GM12874 (cell line): ENCODE measurements around the gene SF3A2.

Experiments
- CTCF ChIP-seq: IDR thresholded peaks from 2 replicates; pipeline ENCODE4 v1.5.1; 2011; ENCODE audit warnings: low read depth, mild to moderate bottlenecking, control low read depth, low read length, moderate library complexity; ENCODE audit not compliant: insufficient read depth

Gene SF3A2

DNA sequence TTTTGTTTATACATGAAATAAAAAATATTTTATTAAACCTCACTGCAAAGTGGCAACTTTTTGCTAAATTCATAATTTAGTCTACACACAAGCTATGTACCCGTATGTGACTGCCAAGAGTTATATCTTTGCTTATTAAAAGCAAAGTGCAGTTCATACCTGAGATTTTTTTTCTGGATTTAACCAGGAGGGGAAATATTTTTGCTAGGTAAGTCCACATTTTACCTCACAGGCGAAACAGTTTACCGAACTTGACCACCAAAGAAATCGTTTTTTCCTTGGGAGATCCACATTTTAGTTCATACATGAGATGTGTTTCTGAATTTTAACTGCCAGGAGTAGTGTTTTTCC, 31.8 kb downstream of the SF3A2 start:
- no peak for TF ChIP-seq CTCF

DNA sequence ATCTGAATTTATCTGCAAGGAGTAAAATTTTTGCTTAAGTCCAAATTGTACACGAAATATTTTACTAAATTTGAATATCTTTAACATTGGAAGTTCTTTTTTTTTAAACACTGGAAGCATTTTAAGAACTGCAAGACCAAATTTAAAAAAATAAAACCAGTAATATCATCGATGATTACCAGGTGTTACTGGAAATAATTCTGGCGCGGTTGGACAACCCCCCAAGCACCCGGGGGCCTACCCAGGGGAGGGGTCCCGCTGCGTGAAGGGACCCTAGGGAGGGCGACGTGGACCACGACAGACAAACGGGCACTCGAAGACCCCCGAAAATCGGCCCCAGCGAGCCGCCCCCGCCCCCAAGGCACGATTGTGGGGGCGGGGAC, 32.2 kb downstream of the SF3A2 start:
- TF ChIP-seq CTCF, result no peak

DNA sequence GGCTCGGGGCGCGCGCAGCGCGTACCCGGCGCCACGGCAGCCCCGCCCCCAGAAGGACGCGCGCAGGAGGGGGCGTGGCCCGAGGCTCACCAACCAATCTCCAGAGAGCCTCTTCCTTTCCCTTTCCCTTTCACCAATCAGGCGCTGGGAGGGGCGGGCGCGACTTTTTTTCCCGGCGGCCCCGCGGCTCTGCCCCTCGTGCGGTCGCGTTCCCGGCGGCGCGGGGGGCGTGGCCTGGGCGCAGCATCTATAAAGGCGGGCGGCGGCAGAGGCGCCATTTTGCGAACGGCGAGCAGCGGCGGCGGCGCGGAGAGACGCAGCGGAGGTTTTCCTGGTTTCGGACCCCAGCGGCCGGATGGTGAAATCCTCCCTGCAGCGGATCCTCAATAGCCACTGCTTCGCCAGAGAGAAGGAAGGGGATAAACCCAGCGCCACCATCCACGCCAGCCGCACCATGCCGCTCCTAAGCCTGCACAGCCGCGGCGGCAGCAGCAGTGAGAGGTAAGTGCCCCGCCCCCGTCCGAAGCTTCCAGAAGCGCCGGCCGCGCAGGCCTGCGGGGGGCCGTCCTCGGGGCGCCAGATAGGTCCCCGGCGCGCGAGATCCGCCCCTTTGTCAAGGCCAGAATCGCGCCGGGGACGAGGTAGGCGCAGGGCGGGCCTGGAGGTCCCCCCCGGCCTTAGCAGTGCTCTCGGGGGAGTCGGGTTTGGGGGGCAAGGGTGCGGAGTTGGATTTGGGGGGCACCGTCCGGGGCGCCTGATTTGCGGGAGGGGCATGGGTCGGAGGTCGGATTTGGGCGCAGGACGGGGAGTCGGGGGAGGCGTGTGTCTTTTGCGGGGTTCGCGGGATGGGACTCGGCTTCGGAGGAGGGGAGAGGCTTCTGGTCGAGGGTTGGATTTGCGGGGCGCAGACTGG, 32.9 kb downstream of the SF3A2 start:
- 0 out of 2 replicates have a peak, but pooled peaks have one; percentile 9 for TF ChIP-seq CTCF

DNA sequence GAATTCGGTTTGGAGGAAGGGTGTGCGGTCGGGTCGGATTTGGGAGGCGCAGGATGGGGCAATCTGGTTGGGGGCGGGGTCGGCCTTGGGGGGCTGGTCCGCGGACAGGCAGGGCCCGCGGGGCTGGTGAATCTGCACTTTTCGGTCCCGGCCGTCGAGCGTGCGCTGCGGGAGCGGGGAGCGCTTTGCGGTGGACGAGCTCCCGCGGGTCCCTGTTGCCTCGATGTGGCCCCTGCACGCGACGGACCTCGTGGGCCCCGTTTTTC, 33.5 kb downstream of the SF3A2 start:
- TF ChIP-seq CTCF, result no peak

DNA sequence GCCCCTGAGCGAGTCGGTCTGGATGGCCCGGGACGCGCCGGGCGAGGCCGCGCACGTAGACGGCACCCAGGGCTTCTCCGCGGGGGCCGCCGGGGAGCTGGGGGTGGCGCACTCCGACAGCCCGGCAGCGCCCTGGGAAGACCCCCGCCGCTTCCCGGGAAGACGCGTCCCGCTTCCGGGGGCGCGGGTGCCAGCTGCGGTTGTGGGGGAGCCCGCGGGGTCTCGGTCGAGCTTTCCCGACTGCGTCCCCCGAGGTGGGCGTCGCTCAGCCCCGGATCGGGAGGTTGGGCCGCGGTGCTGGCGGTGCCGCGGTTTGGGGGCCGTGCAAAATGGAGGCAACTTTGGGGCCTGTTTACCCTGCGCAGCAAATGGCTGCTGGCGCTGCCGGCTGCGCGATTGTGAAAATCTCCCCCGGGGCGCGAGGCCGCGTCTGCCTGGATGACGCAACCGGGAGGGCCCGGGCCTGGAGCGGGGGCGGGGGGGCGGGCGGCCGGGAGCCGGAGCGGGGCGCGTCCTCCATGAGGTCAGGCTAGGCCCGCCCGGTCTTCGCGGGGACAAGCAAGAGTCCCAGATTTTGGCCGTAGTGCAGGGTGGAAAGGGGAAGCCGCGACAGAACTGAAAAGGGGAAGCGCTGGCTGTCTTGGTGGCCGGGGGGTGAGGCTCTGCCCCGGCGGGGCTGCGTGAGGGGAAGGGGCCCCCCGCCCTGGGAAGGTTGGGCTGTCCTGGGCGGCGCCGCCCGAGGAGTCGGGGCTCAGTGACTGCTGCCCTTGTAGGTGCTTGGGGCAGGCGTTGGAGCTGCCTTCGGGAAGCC, 34.0 kb downstream of the SF3A2 start:
- TF ChIP-seq CTCF, result no peak

GRCh38 chr19:2271234-2272103, 34.8 kb downstream of the SF3A2 start:
- TF ChIP-seq CTCF, result no peak
